ENCODE measurements around the gene ZNF608. TPM values are rescaled to one million over a fixed set of nuclear protein-coding genes. Genes with fewer than 3 reads are reported as not detected.

Gene ZNF608
- total and polyA plus RNA-seq, 9 of the 15 experiments (the other 6 are each of a cell fraction or from before 2014, with no cell fraction given) = 0.38 to 1.5 (median 1.00) TPM

DNA sequence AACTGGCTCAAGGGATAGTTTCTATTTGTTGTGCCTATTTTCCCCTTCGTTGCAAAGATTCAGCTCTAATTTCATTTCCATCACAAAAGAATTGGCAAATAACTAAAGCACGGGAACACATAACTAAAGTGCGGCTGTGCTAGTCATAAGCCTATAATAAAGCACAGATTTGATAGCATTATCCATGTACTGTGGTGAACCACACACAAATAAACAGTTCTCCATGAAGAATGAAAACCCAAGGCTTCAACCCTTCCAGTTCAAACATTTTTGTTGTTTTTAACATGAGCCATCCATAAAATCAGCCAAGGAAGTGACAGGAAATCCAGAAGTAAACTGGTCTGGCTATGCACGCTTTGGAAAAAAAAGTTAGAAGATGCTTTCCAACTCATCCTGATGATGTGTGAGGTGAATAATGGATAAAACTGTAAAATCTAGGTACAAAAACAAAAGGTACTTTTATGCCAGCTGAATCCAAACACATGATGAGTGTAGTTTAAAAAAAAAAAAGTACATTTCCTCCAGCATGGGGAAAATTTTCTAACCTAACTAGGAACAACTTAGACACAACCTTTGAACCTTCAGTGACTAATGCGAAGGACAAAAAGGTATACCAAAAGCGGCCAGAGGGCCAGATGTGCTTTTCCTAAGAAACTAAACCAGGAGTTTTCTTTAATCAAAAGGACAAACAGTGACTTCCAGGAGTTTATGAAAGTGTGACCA, 10.2 kb downstream of the ZNF608 start:
- intact Hi-C loops (cut with micrococcal nuclease) = no loop called here
- BruUV-seq (replicated peaks) = no TSS peak
- no peaks in the 10 kb centered on the region for H3K9me3 ChIP-seq (replicated peaks; ENCODE audit: control insufficient read depth, insufficient read depth, low read depth, low read length)
- H3K9me1 ChIP-seq (ENCODE audit: control insufficient read depth, insufficient read depth, low read length) = no peaks in the 10 kb centered on the region
- in situ Hi-C loops (cut with MboI) = no loop called here
- no peak overlapping the region for H3K4me2 ChIP-seq (ENCODE audit: insufficient read depth, low read length)
- no peak for FAIRE-seq
- H3K79me2 ChIP-seq (ENCODE audit: control insufficient read depth, insufficient read depth, low read length) = no peaks in the 10 kb centered on the region
- ATAC-seq = no peak
- H3K9ac ChIP-seq (ENCODE audit: insufficient read depth in 1 of 2, low read depth in 2 of 2, low read length in 2 of 2) = no peak overlapping the region
- no peak overlapping the region for H2AFZ ChIP-seq (ENCODE audit: low read depth, low read length)
- no peak overlapping the region for H3K27ac ChIP-seq (ENCODE audit: extremely low read depth, low read depth, low read length)
- no peak for DNase-seq (ENCODE audit: extremely low read depth in 1 of 4, low spot score in 3 of 4)
- peaks cover 0 to 5% of the 10 kb centered on the region in 2 experiments; a peak in 4 of 5 replicates for H3K4me1 ChIP-seq (replicated peaks in 1 of 2; ENCODE audit: control insufficient read depth in 2 of 2, insufficient read depth in 2 of 2, low read length in 2 of 2)
- H3K27me3 ChIP-seq (ENCODE audit: control insufficient read depth in 2 of 2, insufficient read depth in 2 of 2, low read length in 2 of 2) = peaks cover 19 to 29% of the 10 kb centered on the region in 2 experiments; a peak in 4 of 5 replicates
- ChIA-PET POLR2A (no interaction called here), CTCF (ENCODE audit: low intra/inter-chr PET ratio) (no interaction called here)
- H3K4me3 ChIP-seq = no peak overlapping the region
- WGBS (ENCODE audit: insufficient coverage, low coverage, missing lambda C conversion rate) = 5% methylated on average over 6 of the region's 6 CpGs
- H4K20me1 ChIP-seq (replicated peaks; ENCODE audit: control insufficient read depth, insufficient read depth, low read length) = no peaks in the 10 kb centered on the region
- TF ChIP-seq EP400 (IDR thresholded peaks at IDR 0.05) (no peak), SREBF1 (IDR thresholded peaks at IDR 0.05; ENCODE audit: borderline replicate concordance, low read depth, low read length) (no peak), MEF2A (IDR thresholded peaks at IDR 0.05; ENCODE audit: control insufficient read depth, low read depth, low read length) (no peak), CBX8 (IDR thresholded peaks at IDR 0.05; ENCODE audit: borderline replicate concordance, extremely low read depth, low read depth, low read length, poor library complexity, severe bottlenecking) (peak; percentile 60), SMAD4 (CRISPR knock-in tag; conservative IDR thresholded peaks at IDR 0.05) (no peak)
- H3K36me3 ChIP-seq (ENCODE audit: control insufficient read depth, insufficient read depth, low read length) = no peaks in the 10 kb centered on the region
